Stimulated activated CD4-positive, alpha-beta T cell treated with anti-CD3 and anti-CD28 coated beads, Interleukin-4, amount 100 ng/mL, for 24 hours (primary cell): Measurements from ENCODE around the gene SPG7.
"Not testable (repeated sequence)": the region's sequence is repeated elsewhere in the genome, so short reads cannot be mapped to it uniquely, and the experiment has no call there.

Source experiments
- DNase-seq: peaks from one replicate; pipeline ENCODE4 v3.0.0-alpha.2; 2020

SPG7 gene

DNA sequence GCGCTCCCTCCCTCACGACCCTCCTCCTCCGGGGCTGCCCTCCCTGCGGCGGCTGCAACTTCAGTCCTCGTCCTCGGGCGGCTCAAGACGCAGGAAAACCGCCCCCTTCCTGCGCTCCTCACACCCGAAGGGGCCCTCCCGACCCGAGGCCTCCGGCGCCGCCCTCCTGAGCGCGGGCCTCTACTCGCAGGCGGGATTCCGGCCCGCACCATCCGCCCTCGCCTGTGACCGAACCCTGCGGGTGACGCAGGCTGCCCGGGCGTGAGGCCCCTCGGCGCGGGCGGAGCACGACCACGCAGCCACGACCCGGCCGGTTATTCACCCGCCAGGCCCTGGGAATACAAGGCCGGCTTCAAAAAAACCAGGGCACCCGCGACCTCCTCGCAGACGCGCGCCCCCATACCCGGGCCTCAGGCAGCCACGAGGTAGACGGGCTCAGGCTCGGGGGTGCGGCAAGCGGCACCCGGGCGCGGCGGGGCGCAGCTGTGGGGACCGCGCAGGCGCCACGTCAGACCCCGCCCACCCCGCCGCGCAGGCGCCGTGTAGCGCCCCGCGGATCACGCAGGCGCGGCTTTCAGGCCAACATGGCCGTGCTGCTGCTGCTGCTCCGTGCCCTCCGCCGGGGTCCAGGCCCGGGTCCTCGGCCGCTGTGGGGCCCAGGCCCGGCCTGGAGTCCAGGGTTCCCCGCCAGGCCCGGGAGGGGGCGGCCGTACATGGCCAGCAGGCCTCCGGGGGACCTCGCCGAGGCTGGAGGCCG, at the start of gene SPG7:
TSS of gene SPG7 (plus strand) at position 570 of the 757 bp plus-strand sequence. CDS start at position 585, 15 bp downstream.
- DNase-seq = peak; percentile 87

DNA sequence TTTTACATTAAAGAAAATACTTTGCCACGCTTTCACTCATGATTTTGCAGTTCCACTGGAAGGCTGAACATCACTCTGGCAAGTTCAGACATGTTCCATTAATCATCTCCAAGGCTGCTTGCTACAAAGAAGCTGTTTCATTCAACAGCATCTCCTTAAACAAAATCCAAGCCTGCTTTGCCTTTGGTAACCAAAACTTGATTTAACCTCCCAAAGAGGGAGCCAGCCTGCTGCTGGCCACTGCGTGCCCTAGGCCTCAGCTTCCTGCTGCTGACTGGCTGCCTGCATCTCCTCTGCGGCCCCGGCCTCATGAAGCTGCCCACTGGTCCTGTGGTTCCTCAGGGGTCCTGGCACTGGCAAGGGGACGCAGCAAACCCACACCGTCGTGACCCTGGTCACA, 49.7 kb upstream of the SPG7 start:
- no peak for DNase-seq

DNA sequence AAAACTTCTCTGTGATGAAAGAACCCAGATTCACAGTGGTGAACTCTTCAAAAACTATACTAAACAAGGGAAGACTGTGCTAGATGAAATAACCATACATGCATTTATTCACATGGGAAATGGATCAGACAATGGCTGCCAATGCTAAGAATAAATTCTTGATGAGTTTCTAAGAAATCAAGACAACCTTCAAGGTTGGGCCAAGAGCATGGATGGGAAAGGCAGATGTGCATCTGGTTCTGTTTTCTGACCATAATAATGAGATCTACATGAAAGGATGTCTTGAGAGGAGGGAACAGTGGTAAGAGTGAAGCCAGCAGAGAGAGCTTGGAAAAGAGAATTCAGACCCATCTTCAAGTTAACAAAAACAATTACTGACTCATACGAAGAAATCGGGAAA, 49.2 kb upstream of the SPG7 start:
- DNase-seq = no peak

DNA sequence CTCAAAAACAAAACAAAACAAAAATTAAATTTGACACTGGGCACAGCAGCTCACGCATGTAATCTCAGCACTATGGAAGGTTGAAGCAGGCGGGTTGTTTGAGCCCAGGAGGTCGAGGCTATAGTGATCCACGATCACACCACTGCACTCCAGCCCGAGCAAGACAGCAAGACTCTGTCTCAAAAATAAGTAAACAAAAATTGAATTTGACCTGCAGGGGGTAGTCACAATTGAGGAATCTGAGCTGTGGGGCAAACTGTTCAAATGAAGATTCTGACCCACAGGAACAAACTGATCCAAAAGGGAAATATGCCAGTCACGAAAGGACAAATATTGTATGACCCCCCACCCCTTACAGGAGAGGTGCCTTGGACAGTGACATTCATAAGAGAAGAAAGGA, 47.6 kb upstream of the SPG7 start:
- no peak for DNase-seq

DNA sequence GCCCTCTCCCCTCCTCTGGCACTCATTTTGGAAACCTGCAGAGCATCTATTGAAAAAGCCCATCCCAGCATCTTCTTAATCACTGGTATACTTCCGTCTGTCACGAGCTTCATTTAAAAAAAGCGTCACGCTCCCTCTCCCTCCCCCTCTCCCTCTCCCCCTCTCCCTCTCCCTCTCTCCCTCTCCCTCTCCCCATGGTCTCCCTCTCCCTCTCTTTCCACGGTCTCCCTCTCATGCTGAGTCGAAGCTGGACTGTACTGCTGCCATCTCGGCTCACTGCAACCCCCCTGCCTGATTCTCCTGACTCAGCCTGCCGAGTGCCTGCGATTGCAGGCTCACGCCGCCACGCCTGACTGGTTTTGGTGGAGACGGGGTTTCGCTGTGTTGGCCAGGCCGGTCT, 46.3 kb upstream of the SPG7 start:
- DNase-seq = not testable (repeated sequence)

DNA sequence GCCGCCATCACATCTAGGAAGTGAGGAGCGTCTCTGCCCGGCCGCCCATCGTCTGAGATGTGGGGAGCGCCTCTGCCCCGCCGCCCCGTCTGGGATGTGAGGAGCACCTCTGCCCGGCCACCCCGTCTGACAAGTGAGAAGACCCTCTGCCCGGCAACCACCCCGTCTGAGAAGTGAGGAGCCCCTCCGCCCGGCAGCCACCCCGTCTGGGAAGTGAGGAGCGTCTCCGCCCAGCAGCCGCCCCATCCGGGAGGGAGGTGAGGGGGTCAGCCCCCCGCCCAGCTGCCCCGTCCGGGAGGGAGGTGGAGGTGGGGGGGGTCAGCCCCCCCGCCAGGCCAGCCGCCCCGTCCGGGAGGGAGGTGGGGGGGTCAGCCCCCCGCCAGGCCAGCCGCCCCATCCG, 45.6 kb upstream of the SPG7 start:
- not testable (repeated sequence) for DNase-seq

DNA sequence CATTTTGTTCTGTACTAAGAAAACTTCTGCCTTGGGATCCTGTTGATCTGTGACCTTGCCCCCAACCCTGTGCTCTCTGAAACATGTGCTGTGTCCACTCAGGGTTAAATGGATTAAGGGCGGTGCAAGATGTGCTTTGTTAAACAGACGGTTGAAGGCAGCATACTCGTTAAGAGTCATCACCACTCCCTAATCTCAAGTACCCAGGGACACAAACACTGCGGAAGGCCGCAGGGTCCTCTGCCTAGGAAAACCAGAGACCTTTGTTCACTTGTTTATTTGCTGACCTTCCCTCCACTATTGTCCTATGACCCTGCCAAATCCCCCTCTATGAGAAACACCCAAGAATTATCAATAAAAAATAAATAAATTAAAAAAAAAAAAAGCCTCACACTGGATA, 44.9 kb upstream of the SPG7 start:
- not testable (repeated sequence) for DNase-seq

DNA sequence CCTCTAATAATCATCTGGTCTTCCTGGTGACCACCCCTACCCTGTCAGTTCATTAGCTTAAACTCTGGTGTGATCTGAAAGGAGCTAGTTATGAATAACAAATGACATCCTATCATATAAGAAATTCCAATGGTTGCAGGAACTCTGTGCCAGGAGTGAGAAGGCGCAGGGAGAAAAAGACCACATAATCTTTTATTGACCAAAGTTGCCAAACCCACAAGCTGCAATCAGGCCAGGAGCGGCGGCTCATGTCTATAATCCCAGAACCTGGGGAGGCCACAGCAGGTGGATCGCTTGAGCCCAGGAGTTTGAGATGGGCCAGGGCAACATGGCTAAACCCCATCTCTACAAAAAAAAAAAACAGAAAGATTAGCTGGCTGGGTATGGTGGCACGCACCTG, 41.3 kb upstream of the SPG7 start:
- no peak for DNase-seq

DNA sequence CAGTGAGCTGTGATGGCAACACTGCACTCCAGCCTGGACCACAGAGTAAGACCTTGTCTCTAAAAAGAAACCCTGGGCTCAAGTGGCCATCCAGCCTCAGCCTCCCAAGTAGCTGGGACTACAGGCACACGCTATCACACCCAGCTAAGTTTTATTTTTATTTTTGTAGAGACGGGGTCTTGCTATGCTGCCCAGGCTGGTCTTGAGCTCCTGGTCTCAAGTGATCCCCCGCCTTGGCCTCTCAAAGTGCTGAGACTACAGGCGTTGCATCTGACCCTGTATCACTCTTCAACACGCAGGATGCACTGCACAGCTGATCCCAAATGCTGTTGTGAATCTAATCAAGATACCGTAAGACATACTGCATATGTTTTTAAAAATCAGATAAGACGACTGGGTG, 40.8 kb upstream of the SPG7 start:
- DNase-seq = no peak

DNA sequence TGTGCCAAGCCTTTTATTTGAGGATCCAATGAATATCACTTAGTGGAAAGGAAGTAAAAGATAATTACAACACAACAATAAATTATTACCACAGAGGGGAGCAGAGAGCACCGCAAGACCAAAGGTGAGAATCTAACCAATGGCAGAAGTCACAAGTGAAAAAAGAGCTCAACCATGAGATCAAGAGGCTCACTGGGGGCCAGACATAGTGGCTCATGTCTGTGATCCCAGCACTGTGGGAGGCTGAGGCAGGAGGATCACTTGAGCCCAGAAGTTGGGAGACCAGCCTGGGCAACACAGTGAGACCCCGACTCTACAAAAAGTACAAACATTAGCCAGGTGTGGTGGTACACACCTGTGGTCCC, 35.5 kb upstream of the SPG7 start:
- DNase-seq = no peak

DNA sequence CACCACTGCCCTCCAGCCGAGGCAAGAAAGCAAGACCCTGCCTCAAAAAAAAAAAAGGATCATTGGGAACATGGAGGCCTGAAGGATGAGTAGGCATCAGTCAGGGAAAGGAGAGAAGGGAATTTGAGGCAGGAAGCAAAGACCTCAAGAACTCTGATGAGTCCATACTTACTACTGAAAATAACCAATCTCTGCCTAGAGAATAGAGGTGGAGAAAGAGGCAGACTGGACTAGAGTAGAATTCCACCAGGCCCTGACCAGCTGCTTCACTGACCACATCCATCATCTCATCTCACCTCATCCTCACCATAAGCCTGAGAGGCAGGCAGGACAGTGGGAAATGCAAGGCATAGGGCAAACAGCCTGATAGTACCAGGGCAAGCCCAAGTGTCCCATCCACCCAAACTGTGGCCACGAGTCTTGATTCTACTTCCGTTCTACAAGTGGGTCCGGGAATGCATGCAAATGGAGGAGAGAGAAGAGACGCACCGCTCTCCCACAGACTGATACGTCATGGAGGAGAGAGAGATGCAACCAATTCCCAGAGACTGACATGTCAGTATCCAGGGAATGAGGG, 35.0 kb upstream of the SPG7 start:
- no peak for DNase-seq

DNA sequence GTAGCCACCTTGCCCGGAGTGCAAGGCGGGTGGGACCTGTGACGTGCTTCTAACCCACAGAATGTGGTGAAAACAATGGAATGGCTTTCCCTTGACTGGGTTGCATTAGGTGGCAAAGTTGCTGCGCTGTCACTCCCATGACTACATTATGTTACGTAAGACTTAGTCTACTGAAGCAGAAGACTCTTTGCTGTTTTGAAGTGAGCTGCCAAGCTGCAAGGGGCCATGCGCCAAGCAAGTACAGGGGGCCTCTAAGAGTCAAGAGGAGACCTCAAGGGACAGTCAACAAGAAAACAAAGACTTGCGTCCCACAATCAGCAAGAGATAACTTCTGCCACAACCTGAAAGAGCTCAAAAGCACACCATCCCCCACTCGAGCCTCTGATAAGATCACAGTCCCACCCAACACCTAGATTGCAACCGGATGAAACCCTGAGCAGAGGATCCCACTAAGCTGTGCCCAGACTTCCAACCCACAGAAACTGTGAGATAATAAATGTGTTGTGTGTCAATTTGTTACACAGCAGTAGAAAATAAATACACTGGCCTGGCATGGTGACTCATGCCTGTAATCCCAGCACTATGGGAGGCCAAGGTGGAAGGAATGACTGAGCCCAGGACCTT, 34.3 kb upstream of the SPG7 start:
- no peak for DNase-seq

DNA sequence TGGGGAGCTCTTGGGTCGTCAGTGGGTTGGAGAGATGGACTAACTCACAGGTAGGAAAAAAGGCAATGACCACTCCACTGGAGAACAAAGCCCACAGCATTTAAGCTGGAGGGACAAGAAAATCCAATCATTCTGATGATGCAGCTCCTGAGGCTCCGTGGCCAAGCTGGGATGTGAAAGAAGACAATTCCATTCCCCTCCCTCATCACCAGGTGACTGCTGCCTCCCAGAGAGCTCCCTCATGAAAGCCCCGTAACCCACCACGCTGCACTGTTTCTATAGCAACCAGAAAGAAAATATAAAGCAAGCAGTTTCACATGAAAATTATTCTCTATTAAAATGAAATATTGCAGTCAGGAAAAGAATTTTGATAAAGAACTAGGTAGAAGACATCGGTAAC, 33.1 kb upstream of the SPG7 start:
- no peak for DNase-seq

DNA sequence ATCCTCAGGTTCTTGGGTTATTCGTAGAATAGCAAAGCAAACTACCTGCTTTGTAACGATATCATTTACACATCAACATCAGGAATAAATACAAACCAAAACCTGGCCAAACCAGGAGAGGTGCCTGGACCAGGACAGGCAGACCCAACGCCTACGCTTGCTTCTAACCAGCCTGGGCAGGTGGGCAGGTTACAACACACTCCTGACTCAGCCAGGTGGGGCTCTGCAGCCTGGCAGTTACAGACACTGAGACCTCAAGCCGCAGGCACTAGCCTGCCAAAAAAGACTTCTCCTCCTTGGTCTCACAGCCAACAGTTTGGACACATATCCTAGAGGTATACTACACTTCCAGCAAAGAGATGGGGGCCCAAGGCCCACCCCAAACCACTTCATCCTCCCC, 31.8 kb upstream of the SPG7 start:
- DNase-seq = no peak

DNA sequence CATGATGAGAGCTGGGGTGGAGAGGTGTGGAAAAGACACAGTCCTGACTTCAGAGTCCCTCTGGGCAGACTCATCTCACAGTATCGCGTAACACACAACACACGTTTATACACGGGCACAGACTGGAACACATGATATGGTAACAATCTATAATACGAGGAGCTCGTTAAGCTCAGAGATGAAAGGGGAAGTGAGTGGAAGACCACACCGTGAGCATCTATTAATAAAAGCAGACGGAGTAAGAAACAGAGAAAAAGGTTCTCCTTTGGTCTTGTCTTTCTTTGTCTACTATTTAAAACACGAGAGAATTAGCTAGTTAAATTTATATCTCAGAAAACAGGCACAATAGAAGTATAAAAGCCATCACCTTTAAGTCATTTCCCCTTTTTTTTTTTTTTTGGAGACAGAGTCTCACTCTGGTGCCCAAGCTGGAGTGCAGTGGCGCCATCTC, 31.4 kb upstream of the SPG7 start:
- DNase-seq = no peak

DNA sequence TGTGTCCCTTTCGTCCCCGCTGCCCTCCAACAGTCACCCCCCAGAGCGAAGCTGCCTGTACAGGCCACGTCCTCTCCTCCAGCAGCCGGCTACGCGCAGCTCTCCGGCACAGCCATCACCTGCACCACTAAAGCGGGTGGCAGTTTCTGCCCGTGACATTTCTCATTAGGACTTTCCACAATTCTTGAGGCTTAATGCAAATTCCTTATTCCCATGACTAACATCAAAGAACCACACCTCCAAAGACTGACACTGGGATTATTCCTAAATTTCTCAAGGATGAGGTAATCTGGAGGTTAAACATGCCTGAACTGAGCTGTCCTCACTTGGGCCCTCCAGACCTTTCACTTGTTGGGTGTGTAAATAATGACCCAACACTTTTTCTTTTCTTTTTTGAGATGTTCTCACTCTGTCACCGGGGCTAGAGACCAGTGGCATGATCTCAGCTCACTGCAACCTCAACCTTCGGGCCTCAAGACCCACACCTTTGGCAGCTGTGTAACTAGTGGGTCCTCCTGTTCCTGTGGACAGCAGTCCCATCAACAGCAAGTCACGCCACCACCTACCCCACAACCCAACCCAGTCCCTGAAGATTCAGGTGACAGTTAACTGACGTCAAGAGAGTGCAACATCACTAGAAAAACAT, 29.5 kb upstream of the SPG7 start:
- DNase-seq = no peak

DNA sequence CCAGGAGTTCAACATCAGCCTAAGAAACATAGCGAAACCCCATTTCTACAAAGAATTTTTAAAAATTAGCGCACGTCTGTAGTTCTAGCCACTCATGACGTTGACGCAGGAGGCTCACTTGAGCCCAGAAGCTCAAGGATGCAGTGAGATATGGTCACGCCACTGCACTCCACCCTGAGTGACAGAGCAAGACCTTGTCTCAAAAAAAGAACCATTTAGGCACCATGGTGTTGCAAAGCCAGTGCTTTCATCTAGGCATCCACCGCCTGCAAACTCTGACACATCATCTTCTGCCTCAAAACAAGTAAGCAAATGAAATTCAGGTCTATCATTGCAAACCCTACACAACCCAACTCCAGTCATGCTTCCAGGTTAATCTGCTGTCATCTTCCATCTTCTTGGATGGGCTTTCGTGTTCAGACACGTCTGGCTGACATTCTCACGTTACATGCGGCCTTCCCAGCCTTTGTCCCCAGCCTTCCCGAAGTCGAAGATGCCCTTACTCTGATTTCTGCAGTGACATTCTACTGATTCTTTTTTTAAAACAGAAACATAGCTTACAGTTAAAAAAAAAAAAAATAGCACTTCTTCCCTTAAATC, 26.7 kb upstream of the SPG7 start:
- DNase-seq = no peak

DNA sequence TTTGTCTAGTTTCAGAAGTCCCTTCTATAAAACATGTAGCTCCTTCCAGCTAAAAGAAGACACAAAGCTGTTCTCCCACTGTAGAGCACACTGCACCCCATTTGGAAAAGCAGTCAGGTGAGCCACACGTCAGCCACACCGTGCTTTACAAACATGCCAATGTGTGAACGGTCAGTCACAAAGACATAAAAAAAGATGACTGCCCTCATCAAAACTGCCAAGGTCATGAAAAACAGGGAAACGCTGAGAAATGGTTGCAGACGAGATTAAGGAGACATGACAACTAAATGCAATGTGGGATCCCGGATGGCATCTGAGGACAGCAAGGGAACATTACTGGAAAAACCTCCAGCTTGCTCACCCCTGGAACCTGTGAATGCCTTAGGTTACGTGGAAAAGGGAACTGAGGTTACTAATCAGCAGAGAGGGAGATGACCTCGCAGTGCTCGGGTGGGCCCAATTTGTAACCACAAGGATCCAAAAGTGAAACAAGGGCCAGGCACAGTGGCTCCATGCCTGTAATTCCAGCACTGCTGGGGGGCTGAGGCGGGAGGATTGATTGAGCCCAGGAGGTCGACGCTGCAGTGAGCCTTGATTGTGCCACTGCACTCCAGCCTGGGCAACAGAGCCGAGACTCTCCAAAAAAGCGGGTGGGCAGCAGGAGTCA, 25.9 kb upstream of the SPG7 start:
- DNase-seq = no peak

DNA sequence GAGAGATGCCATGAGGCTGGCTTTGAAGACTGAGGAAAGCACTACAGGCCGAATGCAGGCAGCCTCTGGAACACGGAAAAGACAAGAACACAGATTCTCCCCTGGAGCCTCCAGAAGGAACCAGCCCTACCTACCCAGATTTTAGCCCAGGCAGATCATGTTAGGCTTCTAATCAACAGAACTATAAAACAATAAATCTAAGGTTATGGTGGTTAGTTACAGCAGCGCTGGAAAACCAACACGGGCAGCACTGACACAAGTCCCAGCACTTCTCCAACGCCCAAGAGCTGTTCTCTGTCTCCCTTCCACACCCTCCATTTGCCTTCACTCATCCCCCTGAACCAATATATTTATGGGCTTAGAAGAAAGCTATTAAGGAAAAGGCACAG, 25.4 kb upstream of the SPG7 start:
- DNase-seq = no peak

DNA sequence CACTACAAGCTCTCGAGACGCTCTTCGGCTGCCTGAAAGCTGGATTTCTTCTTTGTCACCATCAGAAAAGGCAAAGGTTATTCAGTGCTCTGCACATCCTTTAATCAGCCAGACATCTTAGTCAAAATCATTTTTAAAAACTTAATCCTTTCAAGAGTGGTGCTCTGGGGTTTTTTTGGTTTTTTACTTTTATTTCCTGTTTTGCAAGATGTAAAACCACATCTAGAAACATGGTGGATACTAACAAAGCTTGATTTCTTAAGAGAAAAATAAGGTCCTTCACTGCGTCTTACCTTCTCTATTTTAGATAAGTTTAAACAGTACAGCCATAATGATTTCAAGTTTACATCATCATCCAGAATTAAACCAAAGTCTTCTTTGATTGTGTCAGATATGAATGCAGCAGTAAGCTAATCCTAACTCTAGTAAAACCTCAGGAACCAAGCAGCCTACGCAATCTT, 24.1 kb upstream of the SPG7 start:
- no peak for DNase-seq

DNA sequence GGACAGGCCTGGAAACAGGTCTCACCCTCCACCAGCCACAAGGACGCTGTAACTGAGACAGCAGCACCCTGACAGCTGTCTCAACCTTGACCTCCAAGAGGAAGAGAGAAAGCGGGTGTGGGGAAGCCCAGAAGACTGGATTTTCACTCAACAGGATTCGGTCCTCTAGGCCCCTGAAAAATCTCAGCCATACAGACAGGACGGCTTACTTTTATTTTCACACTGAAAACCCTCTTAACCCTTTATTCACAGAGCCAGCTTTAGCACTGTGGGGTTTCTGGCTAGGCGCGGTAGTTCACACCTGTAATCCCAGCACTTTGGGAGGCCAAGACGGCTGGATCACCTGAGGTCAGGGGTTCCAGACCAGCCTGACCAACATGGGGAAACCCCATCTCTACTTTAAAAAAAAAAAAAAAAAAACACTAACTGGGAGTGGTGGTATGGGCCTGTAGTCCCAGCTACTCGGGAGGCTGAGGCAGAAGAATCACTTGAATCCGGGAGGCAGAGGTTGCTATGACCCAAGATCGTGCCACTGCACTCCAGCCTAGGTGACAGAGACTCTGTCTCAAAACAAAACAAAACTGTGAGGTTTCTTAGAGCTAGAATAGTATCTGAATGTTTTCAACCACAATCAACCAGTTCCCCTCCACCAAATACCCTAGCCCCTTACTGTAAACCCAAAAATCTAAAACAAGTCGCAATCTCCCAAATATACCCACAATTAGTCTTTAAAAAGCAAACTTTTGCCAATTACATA, 23.1 kb upstream of the SPG7 start:
- no peak for DNase-seq

DNA sequence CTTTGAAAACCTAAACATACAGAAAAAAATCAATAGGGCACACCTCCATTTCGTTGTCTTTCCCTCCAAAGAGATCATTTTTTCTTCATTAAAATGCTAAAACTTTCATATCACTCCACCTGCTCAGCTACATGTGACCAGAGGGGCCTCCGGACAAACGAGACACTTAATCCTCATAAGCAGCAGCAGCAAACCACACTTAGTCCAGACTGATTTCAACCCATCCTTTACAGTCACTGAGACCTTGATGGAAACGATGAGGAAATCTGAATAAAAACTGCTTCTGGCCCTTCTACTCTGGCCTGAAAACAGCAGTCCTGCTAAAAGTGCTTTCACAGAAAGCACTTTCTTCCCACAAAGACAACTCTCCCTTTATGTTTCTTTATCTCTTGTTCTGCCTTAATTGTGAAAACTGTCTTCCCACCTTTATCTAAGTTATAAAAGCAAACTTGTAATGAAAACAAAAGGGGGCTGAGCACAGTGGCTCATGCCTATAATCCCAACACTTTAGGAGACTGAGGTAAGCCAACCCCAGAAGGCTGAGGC, 22.4 kb upstream of the SPG7 start:
- DNase-seq = no peak
